ENCODE data around the gene GAB4. TPM values are rescaled to one million over a fixed set of nuclear protein-coding genes. Genes with fewer than 3 reads are reported as not detected.

GAB4 gene
- total and polyA plus RNA-seq, 2 donors (not counting 3 experiments of a cell fraction or from before 2014, with no cell fraction given) = not detected

GRCh38 chr22:16965083-16965482 is 42.9 kb downstream of the GAB4 start:
- ChIA-PET POLR2A (no interaction called here), CTCF (no interaction called here)
- intact Hi-C loops (cut with micrococcal nuclease) (no loop called here), dilution Hi-C loops (cut with MboI; ENCODE audit: extremely low pct_ligation_motif_present, low sequenced_read_pairs) (no loop called here)
- no peak overlapping the region for H3K27ac ChIP-seq (ENCODE audit: insufficient read depth, low read depth, low read length)
- FAIRE-seq (no peak), DNase-seq (ENCODE audit: low read depth, low spot score) (no peak)
- no peaks in the 10 kb centered on the region for H3K79me2 ChIP-seq (ENCODE audit: control insufficient read depth, insufficient read depth, low read length)
- H3K27me3 ChIP-seq (ENCODE audit: control insufficient read depth in 2 of 2, insufficient read depth in 2 of 2, low read length in 2 of 2) = no peaks in the 10 kb centered on the region
- peaks cover 2% of the 10 kb centered on the region for H3K9me3 ChIP-seq (replicated peaks; ENCODE audit: control insufficient read depth, insufficient read depth, low read length)
- H3K4me3 ChIP-seq (replicated peaks in 1 of 3; ENCODE audit: insufficient read depth in 1 of 3, low read depth in 1 of 3, low read length in 3 of 3) = no peak overlapping the region
- H2AFZ ChIP-seq (ENCODE audit: low read depth, low read length) = no peak overlapping the region
- H3K9ac ChIP-seq (replicated peaks; ENCODE audit: extremely low read depth, insufficient read depth, low read length) = no peak overlapping the region
- no TSS peak for BruUV-seq (replicated peaks)
- no peaks in the 10 kb centered on the region for H3K4me1 ChIP-seq (ENCODE audit: control insufficient read depth, extremely low read depth, insufficient read depth, low read length)
- H3K9me1 ChIP-seq (replicated peaks; ENCODE audit: control insufficient read depth, extremely low read depth, insufficient read depth, low read length) = no peaks in the 10 kb centered on the region
- no peak for TF ChIP-seq EZH2 (IDR thresholded peaks at IDR 0.05; ENCODE audit: borderline replicate concordance, low read depth, low read length, severe bottlenecking)
- H3K4me2 ChIP-seq (ENCODE audit: insufficient read depth, low read length) = no peak overlapping the region
- no peaks in the 10 kb centered on the region for H3K36me3 ChIP-seq (ENCODE audit: control insufficient read depth in 2 of 2, extremely low read depth in 1 of 2, insufficient read depth in 2 of 2, low read length in 2 of 2)
- no peaks in the 10 kb centered on the region for H4K20me1 ChIP-seq (replicated peaks; ENCODE audit: control insufficient read depth, extremely low read depth, insufficient read depth, low read length)

- intact Hi-C loops (cut with micrococcal nuclease) (no loop called here), dilution Hi-C loops (cut with MboI; ENCODE audit: extremely low pct_ligation_motif_present, low sequenced_read_pairs) (no loop called here)
- Histone ChIP-seq H3K27me3 (ENCODE audit: control insufficient read depth in 2 of 2, insufficient read depth in 2 of 2, low read length in 2 of 2) (no peaks in the 10 kb centered on the region), H3K4me1 (ENCODE audit: control insufficient read depth, extremely low read depth, insufficient read depth, low read length) (no peaks in the 10 kb centered on the region), H4K20me1 (replicated peaks; ENCODE audit: control insufficient read depth, extremely low read depth, insufficient read depth, low read length) (no peaks in the 10 kb centered on the region), H3K4me3 (replicated peaks in 1 of 3; ENCODE audit: insufficient read depth in 1 of 3, low read depth in 1 of 3, low read length in 3 of 3) (no peak overlapping the region), H3K9me1 (replicated peaks; ENCODE audit: control insufficient read depth, extremely low read depth, insufficient read depth, low read length) (no peaks in the 10 kb centered on the region), H3K36me3 (ENCODE audit: control insufficient read depth in 2 of 2, extremely low read depth in 1 of 2, insufficient read depth in 2 of 2, low read length in 2 of 2) (no peaks in the 10 kb centered on the region), H3K79me2 (ENCODE audit: control insufficient read depth, insufficient read depth, low read length) (no peaks in the 10 kb centered on the region), H3K27ac (ENCODE audit: insufficient read depth, low read depth, low read length) (no peak overlapping the region), H2AFZ (ENCODE audit: low read depth, low read length) (no peak overlapping the region), H3K4me2 (ENCODE audit: insufficient read depth, low read length) (no peak overlapping the region), H3K9me3 (replicated peaks; ENCODE audit: control insufficient read depth, insufficient read depth, low read length) (peaks cover 2% of the 10 kb centered on the region), H3K9ac (replicated peaks; ENCODE audit: extremely low read depth, insufficient read depth, low read length) (no peak overlapping the region)
- FAIRE-seq = no peak
- BruUV-seq (replicated peaks) = no TSS peak
- POLR2A ChIA-PET = no interaction called here
- DNase-seq (ENCODE audit: low read depth, low spot score) = no peak
- CTCF ChIA-PET = no interaction called here
- TF ChIP-seq EZH2 (IDR thresholded peaks at IDR 0.05; ENCODE audit: borderline replicate concordance, low read depth, low read length, severe bottlenecking) (no peak), JUN (IDR thresholded peaks at IDR 0.05; ENCODE audit: borderline replicate concordance, insufficient read depth, insufficient read length, low read depth) (no peak), POLR2A (IDR thresholded peaks at IDR 0.05; ENCODE audit: low read depth, low read length) (no peak), FOS (IDR thresholded peaks at IDR 0.05; ENCODE audit: borderline replicate concordance, insufficient read depth, low read length) (no peak), CTCF (IDR thresholded peaks at IDR 0.05; ENCODE audit: extremely low read depth in 1 of 2, insufficient read depth in 1 of 2, low read depth in 1 of 2, low read length in 2 of 2) (no peak)
Measured at GRCh38 chr22:16964366-16964765, 43.7 kb downstream of the GAB4 start.
